Measurements from ENCODE around the gene CWH43.

DNA sequence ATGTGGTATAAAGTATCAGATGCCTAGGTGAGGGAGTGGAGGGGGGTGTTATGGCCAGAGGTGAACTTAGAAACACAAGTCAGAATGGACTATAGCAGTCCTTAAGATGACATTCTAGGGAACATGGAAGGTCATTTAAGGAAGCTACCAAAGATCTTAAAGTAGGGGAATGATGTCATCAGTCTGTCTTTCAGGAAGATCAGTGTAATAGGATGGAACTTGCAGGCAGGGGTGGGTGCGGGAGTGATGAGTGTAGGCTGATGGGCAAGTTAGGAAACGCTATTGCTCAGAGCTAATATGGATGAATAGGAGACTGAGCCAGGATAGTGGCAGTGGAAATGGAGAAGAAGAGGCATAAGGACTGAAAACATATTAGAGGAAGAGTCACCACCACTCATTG is 27.5 kb upstream of the CWH43 start:
- TF ChIP-seq POLR2AphosphoS5 (IDR thresholded peaks at IDR 0.05; ENCODE audit: low read length) (no peak), POLR2A (IDR thresholded peaks at IDR 0.05; ENCODE audit: low read depth, low read length) (no peak), BMI1 (IDR thresholded peaks at IDR 0.05; ENCODE audit: borderline replicate concordance) (no peak), GATAD2B (conservative IDR thresholded peaks at IDR 0.05; ENCODE audit: low read depth) (no peak), NBN (IDR thresholded peaks at IDR 0.05) (no peak), BHLHE40 (IDR thresholded peaks at IDR 0.05; ENCODE audit: borderline replicate concordance in 1 of 2, low read depth in 2 of 2, low read length in 1 of 2) (no peak), CBX3 (IDR thresholded peaks at IDR 0.05; ENCODE audit: borderline replicate concordance, low read depth) (no peak), YY1 (IDR thresholded peaks at IDR 0.05; ENCODE audit: low read depth, low read length) (no peak), HCFC1 (IDR thresholded peaks at IDR 0.05; ENCODE audit: low read length) (no peak), EED (IDR thresholded peaks at IDR 0.05; ENCODE audit: low read depth) (no peak), CHD4 (IDR thresholded peaks at IDR 0.05) (no peak)
- TF ChIP-seq, protein P1, sequence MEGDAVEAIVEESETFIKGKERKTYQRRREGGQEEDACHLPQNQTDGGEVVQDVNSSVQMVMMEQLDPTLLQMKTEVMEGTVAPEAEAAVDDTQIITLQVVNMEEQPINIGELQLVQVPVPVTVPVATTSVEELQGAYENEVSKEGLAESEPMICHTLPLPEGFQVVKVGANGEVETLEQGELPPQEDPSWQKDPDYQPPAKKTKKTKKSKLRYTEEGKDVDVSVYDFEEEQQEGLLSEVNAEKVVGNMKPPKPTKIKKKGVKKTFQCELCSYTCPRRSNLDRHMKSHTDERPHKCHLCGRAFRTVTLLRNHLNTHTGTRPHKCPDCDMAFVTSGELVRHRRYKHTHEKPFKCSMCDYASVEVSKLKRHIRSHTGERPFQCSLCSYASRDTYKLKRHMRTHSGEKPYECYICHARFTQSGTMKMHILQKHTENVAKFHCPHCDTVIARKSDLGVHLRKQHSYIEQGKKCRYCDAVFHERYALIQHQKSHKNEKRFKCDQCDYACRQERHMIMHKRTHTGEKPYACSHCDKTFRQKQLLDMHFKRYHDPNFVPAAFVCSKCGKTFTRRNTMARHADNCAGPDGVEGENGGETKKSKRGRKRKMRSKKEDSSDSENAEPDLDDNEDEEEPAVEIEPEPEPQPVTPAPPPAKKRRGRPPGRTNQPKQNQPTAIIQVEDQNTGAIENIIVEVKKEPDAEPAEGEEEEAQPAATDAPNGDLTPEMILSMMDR (IDR thresholded peaks at IDR 0.05 in 2 of 3, conservative IDR thresholded peaks at IDR 0.05 in 1 of 3; ENCODE audit: control insufficient read depth in 2 of 3, extremely low read depth in 1 of 3, insufficient read depth in 1 of 3, low read depth in 3 of 3, low read length in 3 of 3), result no peak
- TF ChIP-seq, protein P2, sequence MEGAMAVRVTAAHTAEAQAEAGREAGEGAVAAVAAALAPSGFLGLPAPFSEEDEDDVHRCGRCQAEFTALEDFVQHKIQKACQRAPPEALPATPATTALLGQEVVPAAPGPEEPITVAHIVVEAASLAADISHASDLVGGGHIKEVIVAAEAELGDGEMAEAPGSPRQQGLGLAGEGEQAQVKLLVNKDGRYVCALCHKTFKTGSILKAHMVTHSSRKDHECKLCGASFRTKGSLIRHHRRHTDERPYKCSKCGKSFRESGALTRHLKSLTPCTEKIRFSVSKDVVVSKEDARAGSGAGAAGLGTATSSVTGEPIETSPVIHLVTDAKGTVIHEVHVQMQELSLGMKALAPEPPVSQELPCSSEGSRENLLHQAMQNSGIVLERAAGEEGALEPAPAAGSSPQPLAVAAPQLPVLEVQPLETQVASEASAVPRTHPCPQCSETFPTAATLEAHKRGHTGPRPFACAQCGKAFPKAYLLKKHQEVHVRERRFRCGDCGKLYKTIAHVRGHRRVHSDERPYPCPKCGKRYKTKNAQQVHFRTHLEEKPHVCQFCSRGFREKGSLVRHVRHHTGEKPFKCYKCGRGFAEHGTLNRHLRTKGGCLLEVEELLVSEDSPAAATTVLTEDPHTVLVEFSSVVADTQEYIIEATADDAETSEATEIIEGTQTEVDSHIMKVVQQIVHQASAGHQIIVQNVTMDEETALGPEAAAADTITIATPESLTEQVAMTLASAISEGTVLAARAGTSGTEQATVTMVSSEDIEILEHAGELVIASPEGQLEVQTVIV (IDR thresholded peaks at IDR 0.05; ENCODE audit: borderline replicate concordance, partially characterized antibody), result no peak

Measured in GM12878 (cell line).